Measurements from ENCODE around the gene ARL8B. TPM values are rescaled to one million over a fixed set of nuclear protein-coding genes. Genes with fewer than 3 reads are reported as not detected.

ARL8B gene
- total and polyA plus RNA-seq, 9 donors: 27.1 to 70.6 (median 49.8) TPM

GRCh38 chr3:5138214-5138981 is 16.3 kb downstream of the ARL8B start:
- intact Hi-C loops (cut with DNase I): no loop called here
- Histone ChIP-seq H3K4me3 (no peak overlapping the region), H3K36me3 (no peaks in the 10 kb centered on the region), H3K27ac (no peak overlapping the region), H3K4me1 (ENCODE audit: insufficient read depth) (peaks cover 7% of the 10 kb centered on the region), H3K27me3 (no peaks in the 10 kb centered on the region), H3K9me3 (no peaks in the 10 kb centered on the region)
- no peak for DNase-seq
- WGBS, 3 donors: 36 to 37% (median 37%) methylated on average over 5 of the region's 5 CpGs
- TF ChIP-seq EP300 (IDR thresholded peaks at IDR 0.05): no peak
- TF ChIP-seq CTCF (IDR thresholded peaks at IDR 0.05): no peak
- TF ChIP-seq POLR2A (IDR thresholded peaks at IDR 0.05): no peak

GRCh38 chr3:5140230-5140621 is 18.1 kb downstream of the ARL8B start:
- no peak overlapping the region for H3K27ac ChIP-seq
- WGBS, 3 donors: 79 to 86% (median 85%) methylated on average over 4 of the region's 4 CpGs
- no peaks in the 10 kb centered on the region for H3K9me3 ChIP-seq
- H3K4me3 ChIP-seq: no peak overlapping the region
- H3K36me3 ChIP-seq: no peaks in the 10 kb centered on the region
- no peak for DNase-seq
- H3K4me1 ChIP-seq (ENCODE audit: insufficient read depth): peaks cover 4% of the 10 kb centered on the region
- TF ChIP-seq POLR2A (IDR thresholded peaks at IDR 0.05) (no peak), EP300 (IDR thresholded peaks at IDR 0.05) (no peak), CTCF (IDR thresholded peaks at IDR 0.05) (no peak)
- intact Hi-C loops (cut with DNase I): no loop called here
- H3K27me3 ChIP-seq: no peaks in the 10 kb centered on the region

DNA sequence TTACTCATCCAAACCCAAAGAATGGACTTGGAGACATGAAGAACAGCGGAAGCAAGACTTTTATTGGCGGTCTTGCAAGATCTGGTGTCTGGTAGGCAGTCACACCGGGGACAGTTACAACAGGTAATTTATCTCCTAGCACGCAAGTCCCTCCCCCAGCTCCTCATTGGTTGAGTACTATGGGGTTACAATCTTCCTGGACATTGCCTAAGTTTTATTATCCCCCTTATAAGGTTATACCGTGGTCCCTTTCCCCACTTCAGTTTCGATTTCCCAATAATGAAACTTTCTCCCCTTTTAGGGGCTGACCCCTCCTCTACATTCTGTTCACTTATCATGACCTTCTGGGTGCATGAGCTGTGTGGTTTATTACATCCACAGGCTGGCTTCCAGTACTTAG is 18.7 kb downstream of the ARL8B start:
- Histone ChIP-seq H3K36me3 (no peaks in the 10 kb centered on the region), H3K27ac (no peak overlapping the region), H3K4me1 (ENCODE audit: insufficient read depth) (peaks cover 7% of the 10 kb centered on the region), H3K4me3 (no peak overlapping the region), H3K27me3 (no peaks in the 10 kb centered on the region), H3K9me3 (no peaks in the 10 kb centered on the region)
- whole genome bisulfite sequencing, 3 donors: 94 to 97% (median 96%) methylated on average over 6 of the region's 6 CpGs
- no peak for DNase-seq
- intact Hi-C loops (cut with DNase I): no loop called here
- TF ChIP-seq EP300 (IDR thresholded peaks at IDR 0.05) (no peak), CTCF (IDR thresholded peaks at IDR 0.05) (no peak), POLR2A (IDR thresholded peaks at IDR 0.05) (no peak)

DNA sequence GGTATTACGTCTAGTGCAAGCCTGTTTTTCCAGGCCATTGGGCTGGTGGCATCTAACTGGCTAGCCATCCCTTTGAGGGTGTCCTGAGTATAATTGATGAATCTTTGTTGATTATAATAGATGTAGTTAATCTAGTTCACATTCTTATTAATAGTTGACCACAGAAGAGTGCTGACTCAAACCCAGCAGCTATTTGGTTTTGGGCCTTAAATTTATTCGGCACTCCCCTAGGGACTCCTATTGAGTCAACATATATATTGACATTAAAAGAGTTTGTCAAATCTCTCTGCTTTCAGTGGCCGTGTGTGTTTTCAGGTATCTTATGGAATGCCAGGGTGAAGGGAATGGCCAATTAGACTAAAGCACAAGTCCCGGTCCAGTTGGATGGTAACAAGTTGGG is 19.7 kb downstream of the ARL8B start:
- Histone ChIP-seq H3K27me3 (no peaks in the 10 kb centered on the region), H3K4me3 (no peak overlapping the region), H3K36me3 (no peaks in the 10 kb centered on the region), H3K27ac (no peak overlapping the region), H3K9me3 (no peaks in the 10 kb centered on the region), H3K4me1 (ENCODE audit: insufficient read depth) (peaks cover 7% of the 10 kb centered on the region)
- no peak for TF ChIP-seq CTCF (IDR thresholded peaks at IDR 0.05)
- no peak for TF ChIP-seq POLR2A (IDR thresholded peaks at IDR 0.05)
- TF ChIP-seq EP300 (IDR thresholded peaks at IDR 0.05): no peak
- 97 to 99% (median 98%) methylated on average over 4 of the region's 4 CpGs for WGBS, 3 donors
- intact Hi-C loops (cut with DNase I): no loop called here
- no peak for DNase-seq

Measured in ovary (tissue), 9 donors.